SJCRH30 (cell line): Measurements from ENCODE around the gene UQCRC1. TPM values are rescaled to one million over a fixed set of nuclear protein-coding genes. Genes with fewer than 3 reads are reported as not detected.

ENCODE experiments used
- DNase-seq, 2 experiments: peaks; one replicate each; pipeline ENCODE4 v3.0.0-alpha.2; 2015 to 2020
- H3K27ac ChIP-seq: fragments of 250-450 bp; sonication (Bioruptor Pico); 2 replicates; pipeline ENCODE4 v1.5.1; 2020; ENCODE audit warnings: mild to moderate bottlenecking, moderate library complexity
- H3K27me3 ChIP-seq: fragments of 250-450 bp; sonication (Bioruptor Pico); 2 replicates; pipeline ENCODE4 v1.5.1; 2020; ENCODE audit warnings: mild to moderate bottlenecking, moderate library complexity
- H3K36me3 ChIP-seq: fragments of 250-450 bp; sonication (Bioruptor Pico); 2 replicates; pipeline ENCODE4 v1.5.1; 2020; ENCODE audit warnings: mild to moderate bottlenecking, moderate library complexity
- H3K4me1 ChIP-seq: fragments of 250-450 bp; sonication (Bioruptor Pico); 2 replicates; pipeline ENCODE4 v1.5.1; 2020; ENCODE audit warnings: mild to moderate bottlenecking, moderate library complexity
- H3K4me3 ChIP-seq: fragments of 250-450 bp; sonication (Bioruptor Pico); 2 replicates; pipeline ENCODE4 v1.5.1; 2020; ENCODE audit warnings: mild to moderate bottlenecking, moderate library complexity
- H3K9me3 ChIP-seq: fragments of 250-450 bp; sonication (Bioruptor Pico); replicated peaks from 2 replicates; pipeline ENCODE4 v1.5.1; 2020; ENCODE audit warnings: mild to moderate bottlenecking, moderate library complexity
- total RNA-seq: library from RNA; depleted of rRNA; stranded (reverse); fragments of >200 nt; shearing (Covaris generic); gene quantifications from 2 replicates; pipeline ENCODE4 v1.2.3, GENCODE V29; 2014

The UQCRC1 gene
- total RNA-seq, 1 experiment from 2014 or later = 137 TPM

DNA sequence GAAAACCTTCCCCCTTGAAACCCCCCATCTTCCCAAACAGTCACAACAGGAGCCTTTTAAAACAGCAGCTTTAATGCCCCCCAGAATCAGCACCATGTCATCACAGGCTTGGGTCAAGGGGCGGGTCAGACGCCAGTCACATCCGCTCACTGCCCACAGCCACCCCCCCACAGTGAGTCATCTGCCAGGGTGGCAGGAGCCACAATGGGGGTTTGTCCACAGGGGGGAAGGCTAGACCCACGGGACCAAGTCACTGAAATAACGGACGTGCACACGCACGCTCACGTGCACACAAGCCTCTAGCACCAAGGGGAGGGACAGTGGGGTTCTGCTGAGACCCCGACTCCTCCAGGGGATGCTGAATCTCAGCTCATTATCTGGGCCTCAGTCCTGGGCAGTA lies 45.4 kb downstream of the UQCRC1 start:
- Histone ChIP-seq H3K27ac (peak overlapping the region; percentile 42), H3K4me1 (peaks cover 35% of the 10 kb centered on the region), H3K4me3 (no peak overlapping the region), H3K36me3 (no peaks in the 10 kb centered on the region), H3K27me3 (no peaks in the 10 kb centered on the region), H3K9me3 (no peaks in the 10 kb centered on the region)
- DNase-seq = peak; percentile 40 to 48

DNA sequence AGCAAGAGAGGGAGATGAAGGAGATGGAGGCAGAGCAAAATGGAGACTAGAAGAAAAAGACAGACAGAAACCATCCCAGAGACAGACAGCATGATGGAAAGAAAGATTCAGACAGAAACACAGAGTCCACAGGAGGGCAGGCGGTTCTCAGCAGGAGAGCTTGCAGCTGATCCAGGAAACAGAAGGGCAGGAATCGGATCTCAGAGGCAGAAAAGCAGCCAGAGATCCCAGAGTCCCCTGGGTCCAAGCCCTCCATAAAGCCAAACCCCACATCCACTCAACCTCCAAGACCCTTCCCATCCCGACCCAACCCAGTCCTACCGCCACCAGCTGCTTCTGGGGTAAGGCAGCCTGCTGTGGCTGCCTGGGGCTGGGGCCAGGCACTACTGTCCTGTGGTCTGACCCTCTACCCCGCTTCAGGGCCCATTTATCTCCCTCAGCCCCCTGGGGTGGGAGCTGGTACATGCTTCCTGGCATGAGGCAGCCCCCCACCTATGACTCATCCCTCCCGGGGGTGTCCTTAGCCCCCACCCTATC lies 46.0 kb downstream of the UQCRC1 start, which contains the start of gene UCN2:
Gene UCN2 (minus strand): TSS at position 400 of the 537 bp plus-strand sequence. CDS start 657 bp downstream, outside the sequence.
- Histone ChIP-seq H3K27me3 (no peaks in the 10 kb centered on the region), H3K4me1 (peaks cover 35% of the 10 kb centered on the region), H3K9me3 (no peaks in the 10 kb centered on the region), H3K27ac (peak within 1 kb of the TSS; percentile 42), H3K36me3 (no peaks in the 10 kb centered on the region), H3K4me3 (no peak within 1 kb of the TSS)
- peak; percentile 24 to 44 for DNase-seq

DNA sequence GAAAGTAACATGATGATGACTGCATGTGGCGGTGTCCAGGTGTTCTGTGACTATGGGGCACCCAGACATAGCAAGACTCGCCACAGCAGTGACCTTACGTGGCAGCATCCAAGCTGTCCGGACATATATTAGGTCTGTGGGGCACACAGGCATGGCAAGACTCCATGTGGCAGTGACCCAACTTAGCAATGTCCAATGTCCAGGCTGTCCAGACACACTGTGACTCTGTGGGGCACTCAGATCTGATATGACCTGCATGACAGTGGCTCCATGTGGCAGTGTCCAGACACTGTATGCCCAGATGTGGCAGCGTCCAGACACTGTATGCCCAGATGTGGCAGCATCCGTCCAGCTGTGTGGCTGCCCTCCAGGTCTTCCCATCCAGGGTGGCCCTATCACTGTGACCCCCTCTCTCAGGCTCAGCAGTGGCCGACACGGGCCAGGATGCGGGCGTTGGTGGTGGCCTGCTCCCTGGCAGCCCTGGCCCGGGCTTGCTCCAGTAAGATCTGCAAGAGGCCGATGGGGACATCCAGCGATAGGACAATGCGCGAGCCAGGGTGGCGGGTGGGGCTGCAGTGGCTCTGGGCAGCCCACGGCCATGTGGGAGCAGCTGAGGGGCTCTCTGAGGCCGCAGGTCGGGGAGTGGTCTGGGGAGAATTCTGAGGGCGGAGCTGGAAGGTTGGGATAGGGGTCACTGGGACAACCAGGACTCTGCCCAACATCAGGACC lies 46.9 kb downstream of the UQCRC1 start:
- no peak overlapping the region for H3K27ac ChIP-seq
- H3K36me3 ChIP-seq = no peaks in the 10 kb centered on the region
- no peak overlapping the region for H3K4me3 ChIP-seq
- no peaks in the 10 kb centered on the region for H3K27me3 ChIP-seq
- no peak for DNase-seq
- H3K4me1 ChIP-seq = peaks cover 35% of the 10 kb centered on the region
- no peaks in the 10 kb centered on the region for H3K9me3 ChIP-seq

DNA sequence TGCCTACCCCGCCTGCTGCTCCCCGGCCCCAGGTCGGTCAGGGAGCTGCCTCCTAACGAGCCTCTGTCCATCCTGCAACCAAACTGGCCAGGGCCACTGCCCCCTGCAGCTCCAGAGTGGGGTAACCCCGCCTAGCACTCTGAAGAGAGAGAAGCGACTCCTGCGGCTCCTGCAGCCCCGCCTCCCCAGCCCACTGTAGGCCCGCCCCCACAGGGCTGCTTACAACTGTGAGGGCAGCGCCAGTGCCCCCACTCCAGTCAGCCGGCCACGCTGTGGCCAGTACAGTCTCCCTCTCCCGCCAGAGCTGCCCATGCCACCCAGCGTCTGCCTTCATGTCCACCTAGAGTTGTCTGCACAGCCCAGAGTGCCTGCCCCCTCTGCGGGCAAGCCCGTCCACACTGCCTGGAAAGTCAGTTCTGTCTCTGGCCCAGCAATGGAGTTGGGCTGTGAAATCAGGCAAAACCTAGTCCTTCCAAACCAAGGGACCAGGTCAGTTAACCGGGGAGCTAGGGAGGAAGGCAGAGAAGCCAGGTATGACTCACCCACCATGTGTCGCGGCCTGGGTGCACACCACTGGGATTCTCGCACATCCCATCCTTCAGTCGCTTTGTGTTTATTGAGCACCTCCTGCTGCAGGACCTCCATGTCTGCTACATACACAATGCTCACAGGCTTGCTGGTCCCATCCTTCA lies 48.3 kb downstream of the UQCRC1 start:
- Histone ChIP-seq H3K4me1 (peaks cover 32% of the 10 kb centered on the region), H3K9me3 (no peaks in the 10 kb centered on the region), H3K4me3 (peak overlapping the region; percentile 46), H3K27me3 (no peaks in the 10 kb centered on the region), H3K36me3 (no peaks in the 10 kb centered on the region), H3K27ac (peak overlapping the region; percentile 45)
- peak; percentile 84 to 88 for DNase-seq

DNA sequence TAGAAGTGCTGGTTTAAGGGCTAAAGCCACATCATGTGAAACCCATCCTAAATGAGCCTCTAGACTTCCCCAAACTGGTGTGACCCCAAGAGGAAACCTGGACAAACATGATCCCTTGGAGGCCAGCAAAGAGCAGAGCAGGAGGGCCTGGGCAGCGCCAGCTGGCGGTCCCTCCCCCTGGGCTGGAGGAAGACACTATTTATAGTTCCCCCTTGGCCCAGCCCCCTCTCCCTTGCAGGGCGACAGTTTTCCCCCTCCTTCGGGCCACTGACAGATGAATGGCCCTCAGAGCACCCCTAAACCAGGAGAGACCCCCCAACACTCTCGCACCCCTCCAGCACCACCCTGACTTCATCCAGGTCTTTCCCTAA lies 48.8 kb downstream of the UQCRC1 start:
- no peaks in the 10 kb centered on the region for H3K9me3 ChIP-seq
- DNase-seq = peak; percentile 47 to 58
- H3K36me3 ChIP-seq = no peaks in the 10 kb centered on the region
- no peaks in the 10 kb centered on the region for H3K27me3 ChIP-seq
- H3K4me1 ChIP-seq = peaks cover 28% of the 10 kb centered on the region
- H3K27ac ChIP-seq = no peak overlapping the region; the same call in 1 of the 2 replicates
- peak overlapping the region; percentile 46 for H3K4me3 ChIP-seq

DNA sequence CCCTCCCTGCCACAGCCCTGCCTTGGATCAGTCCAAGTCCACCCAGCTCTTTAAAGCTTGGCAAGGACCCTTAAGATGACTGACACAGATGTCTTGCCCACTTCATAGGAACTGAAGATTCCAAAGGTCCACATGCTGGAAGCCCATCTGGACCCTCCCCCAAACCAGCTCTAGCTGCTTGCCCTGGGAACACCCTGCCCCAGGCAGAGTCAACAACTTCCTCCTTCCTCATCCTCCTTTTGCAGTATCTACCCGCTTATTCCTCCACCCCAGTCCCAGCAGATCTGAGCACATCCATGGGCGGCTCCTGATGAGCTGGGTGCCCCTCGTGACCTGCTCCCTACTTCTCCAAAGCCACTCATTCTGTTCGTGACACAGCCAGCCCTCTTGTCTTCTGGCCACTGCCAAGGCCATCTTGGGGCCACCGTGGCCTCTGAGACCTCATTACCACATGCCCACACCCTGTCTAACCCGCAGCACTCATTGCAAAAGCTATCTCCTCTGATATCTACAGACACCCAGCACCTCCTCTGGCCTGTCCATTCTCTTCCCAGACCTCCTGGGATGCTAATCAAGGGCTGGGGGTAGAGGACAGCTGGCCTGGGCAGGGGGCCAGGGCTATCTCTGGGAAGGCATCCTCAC lies 50.8 kb downstream of the UQCRC1 start:
- Histone ChIP-seq H3K4me1 (peaks cover 15% of the 10 kb centered on the region), H3K4me3 (no peak overlapping the region), H3K36me3 (no peaks in the 10 kb centered on the region), H3K9me3 (no peaks in the 10 kb centered on the region), H3K27ac (no peak overlapping the region), H3K27me3 (no peaks in the 10 kb centered on the region)
- no peak for DNase-seq

DNA sequence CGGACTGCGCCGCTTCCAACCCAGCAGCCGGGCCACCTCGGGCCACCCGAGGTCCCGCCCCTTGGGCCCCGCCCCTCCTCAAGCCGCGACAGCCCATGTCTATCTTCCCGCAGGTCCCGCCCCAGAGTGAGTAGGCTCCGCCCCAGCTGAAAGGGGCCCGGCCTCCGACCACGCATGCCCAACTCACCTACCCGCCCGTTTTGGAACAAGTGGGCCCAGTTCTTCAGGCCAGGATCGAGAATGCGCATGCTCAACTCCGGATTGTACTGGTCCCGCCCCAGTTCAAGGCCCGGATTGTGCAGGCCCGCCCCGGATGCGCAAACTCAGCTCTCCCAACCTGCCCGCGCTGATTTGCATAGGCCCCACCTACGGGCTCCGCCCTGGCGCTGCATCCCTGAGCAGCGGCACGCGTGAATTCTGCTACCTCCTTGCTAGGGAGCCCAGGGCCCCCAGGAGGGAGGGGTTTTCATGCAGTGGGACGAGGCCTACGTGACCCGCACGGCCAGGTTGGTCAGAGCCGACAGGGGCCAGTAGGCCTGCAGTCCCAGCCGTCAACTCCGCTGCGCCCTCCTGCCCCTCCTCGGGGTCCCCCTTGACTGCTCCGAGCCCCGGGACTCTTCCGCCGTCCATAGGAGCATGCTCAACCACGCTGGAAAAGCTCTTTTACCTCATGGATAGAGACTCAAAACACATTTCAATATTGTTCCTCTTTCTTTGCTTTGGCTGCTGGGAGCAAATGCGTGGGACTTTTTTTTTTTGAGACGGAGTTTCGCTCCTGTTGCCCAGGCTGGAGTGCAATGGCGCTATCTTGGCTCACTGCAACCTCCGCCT lies 52.4 kb downstream of the UQCRC1 start, which contains the start of gene PFKFB4:
Gene PFKFB4 (minus strand): TSS at position 8 of the 831 bp plus-strand sequence. CDS start 26 bp downstream, outside the sequence.
- no peaks in the 10 kb centered on the region for H3K27me3 ChIP-seq

DNA sequence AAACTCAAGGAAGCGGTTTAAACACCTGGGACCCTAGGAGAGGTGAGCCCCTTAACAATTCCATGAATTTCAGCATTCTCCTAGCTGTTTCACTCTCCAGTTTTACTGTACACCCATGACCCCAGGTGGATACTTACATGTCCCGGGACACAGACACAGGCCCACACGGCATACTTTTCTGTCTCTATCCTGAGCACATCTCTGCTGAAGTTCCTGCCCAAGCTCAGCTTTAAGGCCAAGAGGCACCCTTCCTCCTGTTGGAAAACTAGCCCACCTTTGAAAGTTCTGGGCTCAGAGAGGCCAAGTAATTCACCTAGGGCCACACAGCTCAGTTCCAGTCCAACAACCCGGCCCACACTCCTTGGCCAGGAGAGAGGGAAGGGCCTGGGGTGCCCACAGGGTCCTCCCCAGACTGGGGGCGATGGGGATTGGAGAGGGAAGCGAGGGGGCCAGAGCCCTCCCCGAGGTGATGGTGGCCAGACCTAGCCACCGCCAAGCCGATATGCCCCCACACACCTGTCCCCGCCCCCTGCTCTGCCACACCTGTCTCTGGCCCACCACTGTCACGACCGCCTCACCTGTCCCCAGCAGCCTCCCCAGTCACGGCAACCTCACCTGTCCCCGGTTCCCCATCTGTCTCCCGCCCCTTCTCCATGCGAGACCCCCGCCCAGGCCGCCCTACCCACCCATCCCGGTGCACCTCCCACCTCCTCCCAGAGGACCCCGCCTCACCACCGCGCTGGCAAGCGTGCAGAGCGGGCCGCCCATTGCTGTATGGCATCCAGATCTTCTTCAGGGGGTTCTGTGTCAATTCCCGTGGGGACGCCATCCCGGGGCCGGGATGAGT lies 53.3 kb downstream of the UQCRC1 start:
- no peak for DNase-seq
- no peaks in the 10 kb centered on the region for H3K27me3 ChIP-seq
- H3K4me3 ChIP-seq = peak overlapping the region; percentile 62
- no peaks in the 10 kb centered on the region for H3K36me3 ChIP-seq
- no peaks in the 10 kb centered on the region for H3K9me3 ChIP-seq
- H3K27ac ChIP-seq = no peak overlapping the region
- H3K4me1 ChIP-seq = peaks cover 19% of the 10 kb centered on the region

More for the DNA sequence above, 52.4 kb downstream of the UQCRC1 start, which contains the start of gene PFKFB4:
- Histone ChIP-seq H3K4me3 (peak within 1 kb of the TSS; percentile 62), H3K4me1 (peaks cover 18% of the 10 kb centered on the region), H3K9me3 (no peaks in the 10 kb centered on the region), H3K27ac (peak within 1 kb of the TSS; percentile 20; the same call in 1 of the 2 replicates), H3K36me3 (no peaks in the 10 kb centered on the region)
- peak; percentile 99 for DNase-seq

DNA sequence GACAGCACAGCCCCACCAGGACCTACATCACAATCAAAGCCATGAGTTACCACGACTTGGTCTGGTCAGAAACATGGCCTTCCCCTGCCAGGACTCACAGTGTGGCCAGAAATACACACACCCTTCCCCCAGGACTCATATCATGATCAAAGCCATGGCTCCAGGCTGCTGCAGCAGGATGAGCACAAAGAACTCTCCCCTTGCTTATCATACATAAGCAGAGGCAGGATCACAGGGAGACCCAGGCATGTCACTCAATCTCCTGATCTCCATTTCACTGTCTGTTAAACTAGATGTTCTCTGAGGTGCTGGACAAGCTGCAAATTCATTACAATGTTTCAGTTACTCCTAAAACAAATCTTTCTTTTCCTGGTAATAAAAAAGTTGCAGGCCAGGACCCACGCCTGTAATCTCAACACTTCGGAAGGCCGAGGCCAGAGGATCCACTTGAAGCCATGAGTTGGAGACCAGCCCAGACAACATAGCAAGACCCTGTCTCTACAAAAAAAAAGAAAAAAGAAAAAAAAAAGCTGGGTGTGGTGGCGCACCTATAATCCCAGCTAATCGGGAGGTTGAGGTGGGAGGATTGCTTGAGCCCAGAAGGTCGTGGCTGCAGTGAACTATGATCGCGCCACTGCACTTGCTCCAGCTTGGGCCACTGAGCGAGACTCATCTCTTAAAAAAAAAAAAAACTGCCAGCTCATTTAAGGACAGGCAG lies 54.1 kb downstream of the UQCRC1 start:
- H3K4me3 ChIP-seq = no peak overlapping the region
- DNase-seq = no peak
- H3K4me1 ChIP-seq = peaks cover 16% of the 10 kb centered on the region

DNA sequence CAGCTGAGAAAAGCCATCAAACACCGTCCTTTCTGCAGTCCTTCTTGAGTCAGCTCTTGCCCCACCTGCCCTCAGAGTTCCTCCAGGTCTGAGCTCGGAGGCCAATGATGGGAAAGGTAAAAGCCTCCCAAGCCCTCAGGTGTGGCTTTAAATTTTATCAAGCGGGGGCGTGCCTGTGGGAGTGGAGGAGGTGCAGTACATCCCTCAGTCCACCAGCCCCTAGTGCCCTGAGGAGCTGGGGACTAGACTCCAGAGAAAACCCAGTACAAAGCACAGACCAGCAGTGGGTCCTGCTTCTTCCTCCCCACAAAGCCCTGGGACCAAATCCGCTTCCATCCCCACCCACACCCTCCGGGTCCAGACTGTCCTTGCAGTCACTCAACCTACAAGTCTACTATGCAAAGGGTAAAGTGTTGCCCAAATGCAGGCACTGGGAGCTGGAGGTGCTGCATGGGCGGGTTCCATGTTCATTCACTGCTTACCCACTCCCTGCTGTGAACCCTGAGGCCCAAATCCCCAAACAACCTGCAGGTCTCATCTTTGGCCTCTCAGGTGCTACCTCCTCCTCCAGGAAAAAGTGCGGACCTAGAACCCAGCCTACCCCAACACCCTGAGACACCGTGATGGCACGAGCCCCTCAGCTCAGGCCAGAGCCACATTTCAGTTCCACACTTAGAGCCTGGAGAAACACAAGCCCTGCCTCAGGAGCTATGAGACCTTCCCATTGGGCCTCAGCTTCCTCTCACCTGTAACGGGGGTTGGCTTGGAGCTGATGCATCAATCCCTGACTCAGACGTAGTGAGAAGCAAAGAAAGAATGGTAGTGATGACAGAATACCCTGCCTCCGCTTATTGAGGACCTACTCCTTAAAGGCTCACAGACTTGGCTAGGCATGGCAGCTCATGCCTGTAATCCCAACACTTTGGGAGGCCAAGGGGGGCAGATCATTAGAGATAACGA lies 55.3 kb downstream of the UQCRC1 start:
- Histone ChIP-seq H3K27me3 (no peaks in the 10 kb centered on the region), H3K27ac (no peak overlapping the region), H3K4me3 (no peak overlapping the region), H3K36me3 (no peaks in the 10 kb centered on the region), H3K4me1 (peaks cover 14% of the 10 kb centered on the region), H3K9me3 (no peaks in the 10 kb centered on the region)
- DNase-seq = no peak

More for the DNA sequence above, 54.1 kb downstream of the UQCRC1 start:
- Histone ChIP-seq H3K27me3 (no peaks in the 10 kb centered on the region), H3K27ac (no peak overlapping the region), H3K36me3 (no peaks in the 10 kb centered on the region), H3K9me3 (no peaks in the 10 kb centered on the region)

DNA sequence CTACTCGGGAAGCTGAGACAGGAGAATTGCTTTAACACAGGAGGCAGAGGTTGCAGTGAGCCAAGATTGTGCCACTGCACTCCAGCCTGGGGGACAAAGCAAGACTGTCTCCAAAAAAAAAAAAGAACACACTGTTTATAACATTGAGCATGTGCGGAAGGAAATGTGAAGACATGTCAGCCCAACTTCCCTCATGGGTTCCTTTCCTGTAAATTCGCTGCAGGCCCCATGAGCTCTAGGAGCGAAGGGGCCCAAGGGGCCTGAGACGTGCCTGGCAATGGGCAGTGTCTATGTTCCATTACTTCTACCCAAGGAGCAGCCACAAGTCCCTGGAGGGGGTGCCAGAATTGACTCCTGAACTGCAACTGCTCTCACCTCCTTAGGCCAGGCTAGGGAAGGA lies 56.1 kb downstream of the UQCRC1 start:
- peaks cover 14% of the 10 kb centered on the region for H3K4me1 ChIP-seq
- no peak overlapping the region for H3K4me3 ChIP-seq
- DNase-seq = no peak
- no peaks in the 10 kb centered on the region for H3K27me3 ChIP-seq
- no peak overlapping the region for H3K27ac ChIP-seq
- H3K9me3 ChIP-seq = no peaks in the 10 kb centered on the region
- no peaks in the 10 kb centered on the region for H3K36me3 ChIP-seq
